GM23338 (cell line): ENCODE results near the gene HGFAC. TPM values are rescaled to one million over a fixed set of nuclear protein-coding genes. Genes with fewer than 3 reads are reported as not detected.

Experiments
- ATAC-seq: fragments of 200-7000 bp; cut with Tn5 transposase; 3 replicates; pipeline ENCODE4 v1.9.1; 2020
- DNase-seq: peaks from one replicate; pipeline ENCODE4 v3.0.0-alpha.2; 2015; ENCODE audit warnings: low spot score
- H2AFZ ChIP-seq: fragments of 200-600 bp; sonication (generic); 2 replicates; pipeline ENCODE4 v1.8.0; 2016; ENCODE audit warnings: antibody characterized with exemption, mild to moderate bottlenecking, moderate library complexity
- H3F3A ChIP-seq: fragments of 200-600 bp; sonication (generic); replicated peaks from 2 replicates; pipeline ENCODE4 v1.8.0; 2017; ENCODE audit warnings: antibody characterized with exemption, mixed run types, low read depth
- H3K27ac ChIP-seq: fragments of 200-600 bp; sonication (generic); 2 replicates; pipeline ENCODE4 v1.6.1; 2016; ENCODE audit warnings: low read depth
- H3K27me3 ChIP-seq: fragments of 200-600 bp; sonication (generic); 2 replicates; pipeline ENCODE4 v1.8.0; 2016; ENCODE audit warnings: mild to moderate bottlenecking, mixed run types, moderate library complexity; ENCODE audit not compliant: insufficient read depth
- H3K36me3 ChIP-seq: fragments of 200-600 bp; sonication (generic); 2 replicates; pipeline ENCODE4 v1.8.0; 2016; ENCODE audit warnings: mild to moderate bottlenecking; ENCODE audit not compliant: insufficient read depth
- H3K4me1 ChIP-seq: fragments of 200-600 bp; sonication (generic); 2 replicates; pipeline ENCODE4 v1.8.0; 2016; ENCODE audit warnings: mild to moderate bottlenecking, moderate library complexity; ENCODE audit not compliant: insufficient read depth
- H3K4me2 ChIP-seq: fragments of 200-600 bp; sonication (generic); 2 replicates; pipeline ENCODE4 v1.7.1; 2017; ENCODE audit warnings: mixed run types
- H3K4me3 ChIP-seq: fragments of 200-600 bp; sonication (generic); 2 replicates; pipeline ENCODE4 v1.6.1; 2016; ENCODE audit warnings: mixed run types
- H3K79me2 ChIP-seq: fragments of 200-600 bp; sonication (generic); replicated peaks from 2 replicates; pipeline ENCODE4 v1.8.0; 2017; ENCODE audit warnings: mild to moderate bottlenecking; ENCODE audit not compliant: insufficient read depth
- H3K9me2 ChIP-seq: fragments of 200-600 bp; sonication (generic); 2 replicates; pipeline ENCODE4 v1.8.0; 2017; ENCODE audit not compliant: insufficient read depth
- H4K20me1 ChIP-seq: fragments of 200-600 bp; sonication (generic); replicated peaks from 2 replicates; pipeline ENCODE4 v1.8.0; 2017; ENCODE audit warnings: mild to moderate bottlenecking; ENCODE audit not compliant: insufficient read depth
- H3K27ac Mint-ChIP-seq: 2 replicates; pipeline ENCODE4 v1.8.0; 2020; ENCODE audit warnings: inconsistent platforms, mild to moderate bottlenecking, moderate library complexity, mixed read lengths
- H3K27me3 Mint-ChIP-seq: 3 replicates; pipeline ENCODE4 v1.8.0; 2022; ENCODE audit warnings: low read depth, mild to moderate bottlenecking, moderate library complexity, mixed read lengths, inconsistent platforms; ENCODE audit not compliant: insufficient read depth, poor library complexity
- H3K36me3 Mint-ChIP-seq: 3 replicates; pipeline ENCODE4 v1.8.0; 2021; ENCODE audit warnings: low read depth, mild to moderate bottlenecking, inconsistent platforms, moderate library complexity, mixed read lengths
- H3K4me1 Mint-ChIP-seq: 3 replicates; pipeline ENCODE4 v1.8.0; 2020; ENCODE audit warnings: mild to moderate bottlenecking, inconsistent platforms, mixed read lengths
- H3K4me3 Mint-ChIP-seq: 3 replicates; pipeline ENCODE4 v1.8.0; 2021; ENCODE audit warnings: moderate library complexity, mild to moderate bottlenecking, inconsistent platforms, mixed read lengths
- H3K9me3 Mint-ChIP-seq: 3 replicates; pipeline ENCODE4 v1.8.0; 2020; ENCODE audit warnings: moderate library complexity, mild to moderate bottlenecking, inconsistent platforms, mixed read lengths
- CREB1 ChIP-seq: fragments of 250-450 bp; sonication (Bioruptor Pico); IDR thresholded peaks from 2 replicates; pipeline ENCODE4 v1.5.0; 2020; ENCODE audit warnings: low read depth, mild to moderate bottlenecking, moderate library complexity
- ETS1 ChIP-seq: IDR thresholded peaks from 2 replicates; pipeline ENCODE4 v1.6.1; 2016; ENCODE audit warnings: antibody characterized with exemption
- EZH2 ChIP-seq: fragments of 200-600 bp; sonication (generic); IDR thresholded peaks from one replicate; pipeline ENCODE4 v1.8.0; 2017; ENCODE audit warnings: antibody characterized with exemption, mild to moderate bottlenecking, low read depth; ENCODE audit not compliant: unreplicated experiment
- EZH2phosphoT487 ChIP-seq: fragments of 200-600 bp; sonication (generic); IDR thresholded peaks from one replicate; pipeline ENCODE4 v1.8.1; 2018; ENCODE audit warnings: antibody characterized with exemption; ENCODE audit not compliant: unreplicated experiment
- JUNB ChIP-seq: IDR thresholded peaks from one replicate; pipeline ENCODE4 v1.6.1; 2016; ENCODE audit warnings: antibody characterized with exemption; ENCODE audit not compliant: unreplicated experiment
- NANOG ChIP-seq: IDR thresholded peaks from 2 replicates; pipeline ENCODE4 v1.6.1; 2016; ENCODE audit warnings: antibody characterized with exemption, borderline replicate concordance
- POLR2AphosphoS5 ChIP-seq: IDR thresholded peaks from 2 replicates; pipeline ENCODE4 v1.6.1; 2016; ENCODE audit warnings: antibody characterized with exemption, low read depth
- REST ChIP-seq: IDR thresholded peaks from one replicate; pipeline ENCODE4 v1.6.1; 2018; ENCODE audit warnings: antibody characterized with exemption; ENCODE audit not compliant: unreplicated experiment
- STAT1 ChIP-seq: IDR thresholded peaks from one replicate; pipeline ENCODE4 v1.6.1; 2016; ENCODE audit warnings: antibody characterized with exemption; ENCODE audit not compliant: unreplicated experiment
- ZNF114 ChIP-seq: fragments of 250-450 bp; sonication (Bioruptor Pico); IDR thresholded peaks from 2 replicates; pipeline ENCODE4 v1.5.0; 2020; ENCODE audit warnings: mild to moderate bottlenecking, moderate library complexity
- ZNF331 ChIP-seq: fragments of 250-450 bp; sonication (Bioruptor Pico); IDR thresholded peaks from 2 replicates; pipeline ENCODE4 v1.5.0; 2020; ENCODE audit warnings: low read depth, mild to moderate bottlenecking, moderate library complexity
- ZNF462 ChIP-seq: fragments of 250-450 bp; sonication (Bioruptor Pico); IDR thresholded peaks from 2 replicates; pipeline ENCODE4 v1.5.0; 2020; ENCODE audit warnings: mild to moderate bottlenecking, moderate library complexity
- polyA plus RNA-seq: library from polyadenylated mRNA; unstranded; fragments of >200 nt; fragmentation: Nextera tagmentation; extraction: Ambion mirVana; gene quantifications from 2 replicates; pipeline ENCODE4 v1.2.1, GENCODE V29; 2016
- total RNA-seq: library from RNA; depleted of rRNA; stranded (reverse); fragments of >200 nt; shearing (Covaris generic); gene quantifications from 2 replicates; pipeline ENCODE4 v1.2.3, GENCODE V29; 2014
- TF ChIP-seq, protein P1 (sequence below), 2 experiments: fragments of 200-600 bp in 1 of 2; sonication (generic) in 1 of 2; conservative IDR thresholded peaks; 2 replicates each; pipeline versions ENCODE4 v1.5.1 to v1.6.1; 2016 to 2017; ENCODE audit warnings: antibody characterized with exemption in 2 of 2, low read depth in 2 of 2, mild to moderate bottlenecking in 2 of 2, moderate library complexity in 1 of 2

Gene HGFAC
- total and polyA plus RNA-seq, 2 experiments from 2014 or later, result 0.94 TPM; not detected in 1

- no peak for TF ChIP-seq POLR2AphosphoS5
- TF ChIP-seq EZH2, result no peak
- no peak for TF ChIP-seq JUNB
- no peak for TF ChIP-seq CREB1 (CRISPR knock-in tag)
- TF ChIP-seq EZH2phosphoT487, result no peak
- TF ChIP-seq ZNF331 (CRISPR knock-in tag), result no peak
- TF ChIP-seq REST, result no peak
- TF ChIP-seq, protein P1, sequence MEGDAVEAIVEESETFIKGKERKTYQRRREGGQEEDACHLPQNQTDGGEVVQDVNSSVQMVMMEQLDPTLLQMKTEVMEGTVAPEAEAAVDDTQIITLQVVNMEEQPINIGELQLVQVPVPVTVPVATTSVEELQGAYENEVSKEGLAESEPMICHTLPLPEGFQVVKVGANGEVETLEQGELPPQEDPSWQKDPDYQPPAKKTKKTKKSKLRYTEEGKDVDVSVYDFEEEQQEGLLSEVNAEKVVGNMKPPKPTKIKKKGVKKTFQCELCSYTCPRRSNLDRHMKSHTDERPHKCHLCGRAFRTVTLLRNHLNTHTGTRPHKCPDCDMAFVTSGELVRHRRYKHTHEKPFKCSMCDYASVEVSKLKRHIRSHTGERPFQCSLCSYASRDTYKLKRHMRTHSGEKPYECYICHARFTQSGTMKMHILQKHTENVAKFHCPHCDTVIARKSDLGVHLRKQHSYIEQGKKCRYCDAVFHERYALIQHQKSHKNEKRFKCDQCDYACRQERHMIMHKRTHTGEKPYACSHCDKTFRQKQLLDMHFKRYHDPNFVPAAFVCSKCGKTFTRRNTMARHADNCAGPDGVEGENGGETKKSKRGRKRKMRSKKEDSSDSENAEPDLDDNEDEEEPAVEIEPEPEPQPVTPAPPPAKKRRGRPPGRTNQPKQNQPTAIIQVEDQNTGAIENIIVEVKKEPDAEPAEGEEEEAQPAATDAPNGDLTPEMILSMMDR (conservative IDR thresholded peaks at IDR 0.05; ENCODE audit: low read depth in 2 of 2), result no peak
- TF ChIP-seq STAT1, result no peak
- no peak for TF ChIP-seq ZNF462 (CRISPR knock-in tag)
- no peak for TF ChIP-seq ETS1
- no peak for TF ChIP-seq NANOG
- TF ChIP-seq ZNF114 (CRISPR knock-in tag), result no peak
- Histone ChIP-seq H3K79me2 (no peaks in the 10 kb centered on the region), H3K36me3 (no peaks in the 10 kb centered on the region), H3K27me3 (no peaks in the 10 kb centered on the region), H2AFZ (no peak overlapping the region), H3F3A (no peaks in the 10 kb centered on the region), H3K4me3 (no peak overlapping the region), H4K20me1 (no peaks in the 10 kb centered on the region), H3K4me2 (no peak overlapping the region), H3K9me2 (no peaks in the 10 kb centered on the region), H3K27ac (no peak overlapping the region), H3K4me1 (no peaks in the 10 kb centered on the region)
- no peaks in the 10 kb centered on the region for H3K9me3 Mint-ChIP-seq
- no peak overlapping the region for H3K4me3 Mint-ChIP-seq
- no peaks in the 10 kb centered on the region for H3K4me1 Mint-ChIP-seq
- DNase-seq (no peak), ATAC-seq (no peak)
- H3K27ac Mint-ChIP-seq, result no peak overlapping the region
- no peaks in the 10 kb centered on the region for H3K36me3 Mint-ChIP-seq
- peaks cover 3% of the 10 kb centered on the region for H3K27me3 Mint-ChIP-seq
Measured at GRCh38 chr4:3443750-3444309, 2.1 kb downstream of the HGFAC start.
